ENCODE data around the gene ENHO. TPM values are rescaled to one million over a fixed set of nuclear protein-coding genes. Genes with fewer than 3 reads are reported as not detected.

Gene ENHO
- total RNA-seq, 1 donor from 2014 or later: not detected

DNA sequence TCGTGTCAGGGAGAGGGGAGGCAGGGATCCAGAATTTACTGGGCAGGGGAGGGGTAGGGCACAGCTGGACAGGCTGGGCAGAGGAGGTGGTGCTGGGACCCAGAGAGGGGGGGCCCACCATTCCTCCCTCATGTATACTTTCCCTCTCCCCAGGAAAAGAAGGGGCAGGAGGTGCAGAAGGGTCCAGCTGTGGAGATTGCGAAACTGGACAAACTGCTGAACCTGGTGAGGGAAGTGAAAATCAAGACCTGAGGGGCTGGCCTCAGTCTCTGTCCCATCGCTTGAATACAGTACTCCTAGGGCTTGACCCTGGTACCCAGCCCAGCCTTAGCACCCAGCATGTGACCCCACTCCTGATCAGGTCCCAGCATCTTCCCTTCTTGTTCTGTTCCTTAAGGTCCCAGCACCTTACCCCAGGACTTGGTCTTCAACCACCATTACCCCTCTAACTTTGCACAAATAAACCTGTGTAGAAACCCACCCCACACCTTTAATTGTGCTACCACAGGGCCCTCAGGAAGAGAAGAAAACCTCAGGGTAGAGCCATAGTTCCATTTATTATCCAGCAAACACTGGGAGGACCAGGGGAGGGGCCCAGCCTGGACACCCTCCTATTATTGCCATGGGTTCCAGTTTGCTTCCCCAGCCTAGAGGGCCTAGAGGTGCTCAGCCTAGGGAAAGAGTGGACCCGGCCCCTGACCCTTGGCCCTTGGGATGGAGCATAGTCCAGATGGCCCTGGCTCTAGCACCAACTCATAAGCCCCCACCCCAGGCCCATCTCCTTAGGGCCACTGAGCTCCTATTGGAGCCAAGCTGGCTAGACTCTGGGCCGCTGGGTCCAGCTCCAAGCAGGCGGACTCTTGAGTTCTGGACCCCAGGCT lies 2.0 kb downstream of the ENHO start:
- H3K4me1 ChIP-seq: peaks cover 6% of the 10 kb centered on the region
- no peaks in the 10 kb centered on the region for H3K27me3 ChIP-seq
- no peak overlapping the region for H3K27ac ChIP-seq
- DNase-seq (ENCODE audit: extremely low spot score in 2 of 2): no peak
- H3K9me3 ChIP-seq: no peaks in the 10 kb centered on the region
- no peaks in the 10 kb centered on the region for H3K36me3 ChIP-seq
- H3K4me3 ChIP-seq: no peak overlapping the region
- intact Hi-C loops (cut with DNase I): no loop called here
- TF ChIP-seq POLR2A (IDR thresholded peaks at IDR 0.05) (no peak), POLR2AphosphoS5 (IDR thresholded peaks at IDR 0.05; ENCODE audit: insufficient read depth in 1 of 2, low read depth in 1 of 2) (no peak)
- TF ChIP-seq, protein P1, sequence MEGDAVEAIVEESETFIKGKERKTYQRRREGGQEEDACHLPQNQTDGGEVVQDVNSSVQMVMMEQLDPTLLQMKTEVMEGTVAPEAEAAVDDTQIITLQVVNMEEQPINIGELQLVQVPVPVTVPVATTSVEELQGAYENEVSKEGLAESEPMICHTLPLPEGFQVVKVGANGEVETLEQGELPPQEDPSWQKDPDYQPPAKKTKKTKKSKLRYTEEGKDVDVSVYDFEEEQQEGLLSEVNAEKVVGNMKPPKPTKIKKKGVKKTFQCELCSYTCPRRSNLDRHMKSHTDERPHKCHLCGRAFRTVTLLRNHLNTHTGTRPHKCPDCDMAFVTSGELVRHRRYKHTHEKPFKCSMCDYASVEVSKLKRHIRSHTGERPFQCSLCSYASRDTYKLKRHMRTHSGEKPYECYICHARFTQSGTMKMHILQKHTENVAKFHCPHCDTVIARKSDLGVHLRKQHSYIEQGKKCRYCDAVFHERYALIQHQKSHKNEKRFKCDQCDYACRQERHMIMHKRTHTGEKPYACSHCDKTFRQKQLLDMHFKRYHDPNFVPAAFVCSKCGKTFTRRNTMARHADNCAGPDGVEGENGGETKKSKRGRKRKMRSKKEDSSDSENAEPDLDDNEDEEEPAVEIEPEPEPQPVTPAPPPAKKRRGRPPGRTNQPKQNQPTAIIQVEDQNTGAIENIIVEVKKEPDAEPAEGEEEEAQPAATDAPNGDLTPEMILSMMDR (IDR thresholded peaks at IDR 0.05): no peak

DNA sequence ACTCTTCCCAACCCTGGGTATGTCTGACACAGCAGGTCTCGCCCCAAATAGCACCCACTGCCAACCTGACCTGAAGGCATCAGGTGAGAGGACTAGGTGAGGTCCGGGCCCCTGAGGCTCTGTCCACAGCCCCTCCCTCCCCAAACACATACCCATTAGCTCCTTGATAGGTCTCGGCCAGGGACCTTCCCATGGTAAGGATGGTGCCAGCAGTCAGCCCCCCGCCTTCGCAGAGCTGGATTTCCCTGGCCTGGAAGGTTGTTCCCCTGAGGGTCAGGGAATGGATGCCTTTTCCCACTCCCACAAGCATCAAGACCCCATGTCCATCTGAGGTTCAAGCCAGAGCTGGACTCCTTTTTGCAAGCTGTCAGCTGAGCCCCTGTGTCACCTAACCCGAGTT lies 2.7 kb downstream of the ENHO start:
- TF ChIP-seq POLR2AphosphoS5 (IDR thresholded peaks at IDR 0.05; ENCODE audit: insufficient read depth in 1 of 2, low read depth in 1 of 2) (no peak), POLR2A (IDR thresholded peaks at IDR 0.05) (no peak)
- TF ChIP-seq, protein P1 (IDR thresholded peaks at IDR 0.05): no peak
- Histone ChIP-seq H3K4me1 (peaks cover 6% of the 10 kb centered on the region), H3K36me3 (no peaks in the 10 kb centered on the region), H3K27me3 (no peaks in the 10 kb centered on the region), H3K9me3 (no peaks in the 10 kb centered on the region), H3K27ac (no peak overlapping the region), H3K4me3 (no peak overlapping the region)
- no peak for DNase-seq (ENCODE audit: extremely low spot score in 2 of 2)
- intact Hi-C loops (cut with DNase I): no loop called here

DNA sequence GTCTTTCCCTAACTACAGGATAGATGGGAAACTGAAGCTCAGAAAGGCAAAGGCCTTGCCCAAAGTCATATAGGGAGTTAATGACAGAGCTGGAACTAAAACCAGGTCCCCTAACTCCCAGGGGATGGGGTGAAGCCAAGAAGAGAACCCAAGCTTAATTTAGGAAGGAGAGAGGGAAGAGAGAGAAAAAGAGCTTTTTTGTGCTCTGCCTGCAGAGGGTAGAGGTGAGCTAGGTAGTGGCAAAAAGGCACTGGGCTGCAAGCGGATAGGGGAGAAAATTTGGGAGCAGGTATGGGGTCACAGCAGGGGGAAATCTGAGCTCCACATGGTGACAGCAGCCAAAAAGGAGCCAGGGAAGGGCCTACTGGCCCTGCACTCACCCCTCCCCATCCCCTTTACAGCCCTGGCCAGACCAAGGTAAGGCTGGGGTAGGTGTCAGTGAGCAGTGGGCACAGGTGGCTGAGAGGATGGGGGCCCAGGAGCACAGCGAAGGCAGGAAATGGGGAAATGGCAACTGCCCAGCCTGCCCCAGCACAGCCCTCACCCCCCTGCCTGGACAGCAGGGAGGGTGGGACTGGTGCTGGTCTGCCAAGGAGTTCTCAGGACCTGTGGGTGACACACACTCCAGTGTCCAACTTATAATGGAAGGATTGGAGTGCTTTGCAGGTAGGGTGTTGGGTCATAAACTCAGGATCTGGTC lies 3.3 kb downstream of the ENHO start:
- H3K4me3 ChIP-seq: no peak overlapping the region
- H3K27me3 ChIP-seq: no peaks in the 10 kb centered on the region
- H3K9me3 ChIP-seq: no peaks in the 10 kb centered on the region
- TF ChIP-seq POLR2A (IDR thresholded peaks at IDR 0.05) (no peak), POLR2AphosphoS5 (IDR thresholded peaks at IDR 0.05; ENCODE audit: insufficient read depth in 1 of 2, low read depth in 1 of 2) (no peak)
- TF ChIP-seq, protein P1 (IDR thresholded peaks at IDR 0.05): no peak
- no peaks in the 10 kb centered on the region for H3K36me3 ChIP-seq
- H3K27ac ChIP-seq: no peak overlapping the region
- intact Hi-C loops (cut with DNase I): no loop called here
- no peak for DNase-seq (ENCODE audit: extremely low spot score in 2 of 2)
- peaks cover 6% of the 10 kb centered on the region for H3K4me1 ChIP-seq

DNA sequence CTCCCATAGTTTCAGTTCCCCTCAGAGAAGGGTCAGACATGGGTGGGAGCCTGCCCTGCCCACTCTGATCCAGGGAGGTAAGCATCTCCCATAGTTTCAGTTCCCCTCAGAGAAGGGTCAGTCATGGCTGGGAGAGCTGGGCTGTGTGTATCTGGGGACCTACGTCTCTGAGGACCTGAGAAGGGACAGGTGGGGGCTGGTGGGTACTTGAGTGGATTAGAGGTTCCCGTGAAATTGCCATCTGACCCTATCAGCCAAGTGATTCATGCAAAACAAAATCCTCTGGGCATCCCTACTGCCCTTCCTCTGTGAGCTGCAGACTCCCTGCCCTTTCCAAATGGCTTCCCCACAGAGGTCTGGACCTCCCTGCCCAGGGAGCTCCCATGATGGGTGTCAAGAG lies 3.9 kb downstream of the ENHO start:
- no peak for DNase-seq (ENCODE audit: extremely low spot score in 2 of 2)
- intact Hi-C loops (cut with DNase I): no loop called here
- no peak for TF ChIP-seq POLR2AphosphoS5 (IDR thresholded peaks at IDR 0.05; ENCODE audit: insufficient read depth in 1 of 2, low read depth in 1 of 2)
- TF ChIP-seq, protein P1 (IDR thresholded peaks at IDR 0.05): no peak
- TF ChIP-seq POLR2A (IDR thresholded peaks at IDR 0.05): no peak

More for the DNA sequence above, 3.9 kb downstream of the ENHO start:
- Histone ChIP-seq H3K27ac (no peak overlapping the region), H3K36me3 (no peaks in the 10 kb centered on the region), H3K4me3 (no peak overlapping the region), H3K4me1 (peaks cover 6% of the 10 kb centered on the region), H3K27me3 (no peaks in the 10 kb centered on the region), H3K9me3 (no peaks in the 10 kb centered on the region)

Data from vagina (tissue), 2 donors.